Naive B cell (primary cell): ENCODE data around the gene PXK. TPM values are rescaled to one million over a fixed set of nuclear protein-coding genes. Genes with fewer than 3 reads are reported as not detected.
A peak's percentile ranks its signal among the peaks of the same experiment; 100 is the strongest.

Source experiments
- ATAC-seq, 2 donors: fragments of 150-1000 bp; cut with Tn5 transposase; 2 replicates each; pipeline ENCODE4 v1.10.0; 2021; ENCODE audit warnings: low read depth in 2 of 2, mild to moderate bottlenecking in 2 of 2, moderate library complexity in 2 of 2
- DNase-seq: peaks from one replicate; pipeline ENCODE4 v3.0.0; 2022
- H3K27ac Mint-ChIP-seq, 6 donors: one replicate each; pipeline ENCODE4 v1.8.0; 2020 to 2022; ENCODE audit warnings: mild to moderate bottlenecking in 6 of 6, mixed read lengths in 6 of 6, moderate library complexity in 5 of 6, inconsistent platforms in 2 of 6
- H3K27me3 Mint-ChIP-seq, 3 donors: one replicate each; pipeline ENCODE4 v1.8.0; 2021 to 2022; ENCODE audit warnings: mixed read lengths in 3 of 3, mild to moderate bottlenecking in 1 of 3
- H3K36me3 Mint-ChIP-seq, 2 donors: one replicate each; pipeline ENCODE4 v1.8.0; 2020 to 2022; ENCODE audit warnings: mixed read lengths in 2 of 2, inconsistent platforms in 1 of 2, mild to moderate bottlenecking in 1 of 2
- H3K4me1 Mint-ChIP-seq, 3 donors: one replicate each; pipeline ENCODE4 v1.8.0; 2020 to 2022; ENCODE audit warnings: mixed read lengths in 3 of 3, inconsistent platforms in 1 of 3, mild to moderate bottlenecking in 1 of 3, moderate library complexity in 1 of 3
- H3K4me3 Mint-ChIP-seq, 8 donors: one replicate each; pipeline ENCODE4 v1.8.0; 2020 to 2022; ENCODE audit warnings: mild to moderate bottlenecking in 8 of 8, mixed read lengths in 8 of 8, moderate library complexity in 8 of 8, inconsistent platforms in 2 of 8
- H3K9me3 Mint-ChIP-seq, 7 donors: one replicate each; pipeline ENCODE4 v1.8.0; 2020 to 2022; ENCODE audit warnings: mixed read lengths in 7 of 7, mild to moderate bottlenecking in 5 of 7, inconsistent platforms in 2 of 7, moderate library complexity in 1 of 7
- polyA plus RNA-seq, 6 donors: library from polyadenylated mRNA; unstranded; fragments of 300-500 nt; fragmentation: Illumina TruSeq; gene quantifications; one replicate each; pipeline ENCODE4 v1.2.3, GENCODE V29; 2021; ENCODE audit warnings: low read depth in 6 of 6

PXK gene
- polyA plus RNA-seq, 6 donors from 2014 or later: 88.9 to 156 (median 126) TPM

DNA sequence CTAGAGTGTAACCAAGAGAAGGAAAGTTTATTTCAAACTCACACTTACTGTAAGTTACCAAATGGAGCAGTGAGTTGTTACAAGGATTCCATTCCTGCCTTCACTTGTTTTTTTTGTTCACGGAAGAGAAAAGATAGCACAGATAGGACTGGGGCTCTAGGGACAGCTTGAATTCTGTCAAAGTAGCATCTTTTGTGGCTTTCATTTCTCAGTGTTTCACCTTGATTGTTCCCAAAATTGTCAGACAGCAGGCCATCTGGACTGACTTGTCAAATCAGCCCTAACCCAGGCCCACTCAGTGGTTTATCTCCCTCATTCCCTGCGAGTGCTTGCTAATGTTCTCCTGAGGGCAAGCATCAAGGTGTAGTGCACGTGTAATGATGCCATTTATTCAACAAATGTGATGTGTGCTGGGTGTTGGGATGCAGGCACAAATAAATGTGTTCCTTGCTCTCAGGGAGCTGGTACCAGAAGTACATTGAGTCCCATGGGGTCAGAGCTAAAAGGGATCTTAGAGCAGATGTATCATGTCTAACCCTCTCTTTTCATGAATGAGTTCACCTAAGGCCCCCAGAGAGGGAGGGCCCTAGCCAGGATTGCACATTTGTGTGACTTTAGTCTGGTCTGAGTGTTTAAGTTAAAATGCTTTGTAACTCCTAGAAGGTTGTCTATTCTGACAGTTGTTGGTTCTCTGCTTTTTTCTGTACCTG is 51.8 kb downstream of the PXK start:
- Mint-ChIP-seq H3K4me1 (peaks cover 34 to 68% (median 55%) of the 10 kb centered on the region in 3 donors), H3K36me3 (peaks cover 4 to 13% of the 10 kb centered on the region in 2 donors), H3K9me3 (no peaks in the 10 kb centered on the region), H3K4me3 (peak overlapping the region in 2 of 8 donors; percentile 15 to 27), H3K27me3 (no peaks in the 10 kb centered on the region), H3K27ac (peak overlapping the region; percentile 51 to 88 (median 81))
- DNase-seq (no peak), ATAC-seq (no peak)

DNA sequence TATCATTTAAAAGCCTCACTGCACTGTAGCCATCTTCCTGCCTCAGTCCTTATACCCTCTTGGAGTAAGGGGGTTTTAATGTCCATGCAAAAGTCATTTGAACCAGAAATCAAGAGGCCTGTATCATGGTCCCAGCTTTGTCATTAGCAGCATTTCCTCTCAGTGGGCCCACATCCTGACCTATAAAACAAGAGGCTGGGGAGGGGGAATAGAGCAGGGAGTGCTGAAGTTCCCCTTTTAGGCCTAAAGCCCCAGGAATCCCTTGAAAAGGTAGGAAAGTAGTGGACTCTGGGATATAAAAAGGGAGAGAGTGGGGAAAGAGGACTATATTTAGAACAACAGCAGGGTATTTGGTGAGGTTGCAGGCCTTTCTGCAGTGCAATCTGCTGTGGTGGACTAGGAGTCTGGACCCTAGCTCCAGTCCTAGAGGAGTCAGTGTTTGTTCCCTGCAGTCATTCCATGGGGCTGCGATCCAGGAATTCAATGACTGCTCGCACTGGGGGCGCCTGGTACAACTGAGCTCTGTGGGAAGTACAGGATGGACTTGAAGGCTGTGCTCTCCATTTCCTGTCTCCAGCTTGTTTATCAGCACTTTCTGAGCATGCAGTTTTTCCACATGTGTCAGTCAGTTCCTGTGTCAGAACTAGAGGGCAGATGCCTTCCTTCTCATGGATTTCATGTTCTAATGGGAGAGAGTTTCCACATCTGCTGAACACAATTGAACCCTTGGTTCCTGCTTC is 54.1 kb downstream of the PXK start:
- H3K4me3 Mint-ChIP-seq: peak overlapping the region in 1 of 8 donors; percentile 6
- DNase-seq: no peak
- ATAC-seq: no peak
- H3K4me1 Mint-ChIP-seq: peaks cover 36 to 55% (median 44%) of the 10 kb centered on the region in 3 donors
- H3K36me3 Mint-ChIP-seq: peaks cover 9 to 22% of the 10 kb centered on the region in 2 donors
- H3K9me3 Mint-ChIP-seq: no peaks in the 10 kb centered on the region
- peak overlapping the region in 5 of 6 donors; percentile 67 to 87 (median 84) for H3K27ac Mint-ChIP-seq
- no peaks in the 10 kb centered on the region for H3K27me3 Mint-ChIP-seq

DNA sequence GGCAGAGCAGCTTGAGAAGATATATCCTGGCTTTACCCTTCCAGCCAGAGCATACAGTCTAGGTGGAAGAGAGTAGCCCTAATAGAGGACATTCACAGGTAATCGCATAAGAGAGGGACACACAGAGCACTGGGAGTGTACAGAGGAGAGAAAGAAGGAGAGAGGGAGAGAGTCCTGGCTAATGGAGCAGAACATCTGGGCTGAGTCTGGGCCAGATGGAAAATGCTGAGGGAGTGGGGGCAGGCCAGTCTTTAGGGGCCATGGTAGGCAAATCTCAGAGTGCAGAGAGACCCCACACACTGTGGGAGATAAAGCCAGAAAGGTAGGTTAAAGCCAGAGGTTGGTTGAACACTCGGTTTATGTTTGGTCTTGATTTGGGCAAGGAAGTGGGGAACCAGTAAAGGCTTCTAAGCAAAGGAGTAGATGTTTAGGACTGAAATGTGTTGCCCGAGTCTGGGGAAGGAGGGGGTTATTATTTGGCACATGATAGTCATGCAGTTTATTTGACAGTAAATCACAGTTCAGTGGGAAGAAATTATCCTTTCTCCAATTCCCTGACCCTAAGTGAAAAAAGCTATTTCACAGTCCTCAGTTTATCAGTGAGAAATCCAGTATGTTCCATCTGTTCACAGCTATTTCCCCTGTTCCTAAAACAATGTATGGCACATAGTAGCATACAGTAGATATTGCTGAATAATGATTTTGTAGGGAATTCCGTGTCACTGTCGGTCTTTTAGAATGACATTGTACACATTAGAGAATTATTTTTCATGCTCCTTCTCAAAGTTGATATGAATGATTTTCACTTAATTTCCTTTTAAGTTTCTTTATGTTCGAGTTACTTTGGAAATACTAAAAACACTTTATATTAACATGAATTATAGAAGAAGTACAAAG is 55.2 kb downstream of the PXK start:
- H3K36me3 Mint-ChIP-seq: peaks cover 5 to 22% of the 10 kb centered on the region in 2 donors
- H3K4me3 Mint-ChIP-seq: no peak overlapping the region

DNA sequence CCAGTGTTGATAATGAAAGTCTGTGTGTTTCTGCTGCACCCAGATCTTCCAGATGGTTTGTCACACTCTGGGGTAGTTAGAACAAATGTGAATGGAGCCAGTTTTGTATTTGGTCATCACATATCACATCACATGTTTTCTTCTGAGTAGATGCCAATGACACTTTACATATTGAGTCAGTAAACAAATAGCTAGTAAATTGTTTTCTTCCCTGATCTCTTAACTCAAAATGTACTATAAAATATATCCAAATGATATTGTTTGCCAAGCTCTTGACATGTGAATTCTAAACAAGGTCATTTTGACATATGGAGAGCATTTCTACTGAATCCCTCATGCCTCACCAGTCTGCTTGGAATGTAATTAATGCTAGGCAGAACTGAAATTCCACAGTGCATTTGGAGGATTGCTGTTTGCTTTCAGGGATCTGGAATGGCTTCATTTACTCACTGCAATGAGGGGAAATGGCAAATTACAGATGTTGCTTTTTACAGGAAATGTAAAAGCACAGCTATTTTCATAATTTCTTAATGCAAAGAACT is 55.9 kb downstream of the PXK start:
- no peaks in the 10 kb centered on the region for H3K9me3 Mint-ChIP-seq
- peak overlapping the region in 1 of 8 donors; percentile 24 for H3K4me3 Mint-ChIP-seq
- no peak for ATAC-seq
- DNase-seq: no peak
- no peaks in the 10 kb centered on the region for H3K27me3 Mint-ChIP-seq
- peaks cover 37 to 52% (median 44%) of the 10 kb centered on the region in 3 donors for H3K4me1 Mint-ChIP-seq
- peaks cover 5 to 22% of the 10 kb centered on the region in 2 donors for H3K36me3 Mint-ChIP-seq
- H3K27ac Mint-ChIP-seq: peak overlapping the region in 5 of 6 donors; percentile 11 to 74 (median 65)

More for the DNA sequence above, 55.2 kb downstream of the PXK start:
- no peak for ATAC-seq
- Mint-ChIP-seq H3K4me1 (peaks cover 37 to 55% (median 44%) of the 10 kb centered on the region in 3 donors), H3K27ac (peak overlapping the region; percentile 55 to 87 (median 79)), H3K27me3 (no peaks in the 10 kb centered on the region), H3K9me3 (no peaks in the 10 kb centered on the region)
- DNase-seq: no peak

DNA sequence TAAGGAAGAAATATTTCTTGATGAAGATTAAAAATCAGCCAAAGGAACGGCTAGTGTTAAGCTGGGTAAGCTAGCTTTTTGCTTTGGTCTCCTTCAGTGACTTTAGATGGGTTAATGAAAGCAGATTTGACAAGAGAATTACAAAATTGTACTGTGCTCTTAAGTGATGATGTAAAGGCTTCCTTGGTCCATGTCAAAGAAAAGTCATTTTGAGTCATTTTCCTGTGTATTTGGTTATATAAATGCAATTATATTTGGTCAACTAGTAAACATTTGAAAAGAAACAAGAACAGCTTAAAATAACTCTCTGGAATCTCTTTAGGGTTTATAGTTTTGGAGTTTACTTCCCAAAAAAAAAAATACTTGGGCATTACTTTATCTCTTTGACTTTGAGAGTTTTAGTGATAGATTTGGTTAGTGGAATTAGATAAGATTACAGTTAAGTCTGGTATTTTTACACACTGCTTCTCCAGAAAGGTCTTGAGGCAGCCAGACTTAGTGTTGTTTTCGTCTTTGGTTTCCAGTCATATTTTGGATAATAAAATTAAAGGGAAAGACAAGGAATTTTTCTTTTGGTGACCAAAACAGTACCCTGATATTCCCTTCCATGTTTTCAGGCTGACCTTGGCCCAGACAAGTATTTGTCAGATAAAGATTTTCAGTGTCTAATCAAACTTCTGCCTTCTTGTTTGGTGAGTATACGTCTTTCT is 58.6 kb downstream of the PXK start:
- DNase-seq (no peak), ATAC-seq (no peak)
- H3K9me3 Mint-ChIP-seq: no peaks in the 10 kb centered on the region
- H3K4me3 Mint-ChIP-seq: no peak overlapping the region
- peak overlapping the region in 5 of 6 donors; percentile 3 to 67 (median 59) for H3K27ac Mint-ChIP-seq
- no peaks in the 10 kb centered on the region for H3K27me3 Mint-ChIP-seq
- peaks cover 26 to 27% (median 27%) of the 10 kb centered on the region in 3 donors for H3K4me1 Mint-ChIP-seq
- H3K36me3 Mint-ChIP-seq: peaks cover 10 to 14% of the 10 kb centered on the region in 2 donors

DNA sequence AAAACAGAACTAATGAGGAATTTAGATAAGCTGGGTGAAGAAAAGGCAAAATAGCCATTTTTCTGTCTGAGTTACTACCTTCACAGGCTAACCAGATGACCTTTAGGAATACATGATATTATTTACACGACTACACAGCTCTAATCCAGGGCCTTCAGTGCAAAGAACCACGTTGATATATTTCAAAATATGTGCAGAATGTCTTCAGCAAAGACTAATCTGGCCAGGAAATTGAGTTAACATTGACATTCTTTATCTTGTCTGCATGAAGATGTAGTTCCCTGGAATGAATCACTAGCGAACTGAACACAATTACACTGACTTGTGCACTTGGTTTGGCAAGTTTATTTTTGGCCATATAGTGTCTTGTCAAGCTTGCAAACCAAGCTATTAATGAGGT is 59.5 kb downstream of the PXK start:
- Mint-ChIP-seq H3K27ac (peak overlapping the region in 2 of 6 donors; percentile 32 to 44), H3K4me3 (no peak overlapping the region)

DNA sequence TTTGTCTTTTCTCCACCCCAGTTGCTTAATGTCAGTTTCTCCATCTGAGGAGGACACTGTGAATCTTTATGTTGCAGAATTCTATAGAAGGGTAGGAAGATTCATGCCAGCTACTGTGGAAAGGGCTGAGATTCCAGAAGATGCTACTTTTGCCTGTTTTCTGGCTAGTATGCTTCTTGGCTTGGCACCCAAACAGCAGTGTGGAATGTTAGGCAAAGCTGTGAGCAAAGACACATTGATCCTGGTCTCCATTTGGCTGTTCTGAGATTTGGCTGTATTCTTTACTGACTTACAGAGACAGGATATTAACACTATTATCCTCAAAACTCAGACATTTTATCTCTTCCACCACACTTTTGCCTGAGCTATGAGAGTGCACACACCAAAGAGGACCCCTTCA is 61.6 kb downstream of the PXK start:
- Mint-ChIP-seq H3K9me3 (no peaks in the 10 kb centered on the region), H3K4me3 (no peak overlapping the region), H3K4me1 (peaks cover 0 to 10% (median 0%) of the 10 kb centered on the region in 3 donors), H3K27me3 (no peaks in the 10 kb centered on the region), H3K36me3 (peaks cover 8 to 13% of the 10 kb centered on the region in 2 donors), H3K27ac (peak overlapping the region in 3 of 6 donors; percentile 51 to 59 (median 54))
- no peak for ATAC-seq
- DNase-seq: no peak

More for the DNA sequence above, 59.5 kb downstream of the PXK start:
- ATAC-seq (no peak), DNase-seq (no peak)
- Mint-ChIP-seq H3K27me3 (no peaks in the 10 kb centered on the region), H3K9me3 (no peaks in the 10 kb centered on the region), H3K4me1 (peaks cover 19 to 23% (median 19%) of the 10 kb centered on the region in 3 donors), H3K36me3 (peaks cover 13 to 14% of the 10 kb centered on the region in 2 donors)

DNA sequence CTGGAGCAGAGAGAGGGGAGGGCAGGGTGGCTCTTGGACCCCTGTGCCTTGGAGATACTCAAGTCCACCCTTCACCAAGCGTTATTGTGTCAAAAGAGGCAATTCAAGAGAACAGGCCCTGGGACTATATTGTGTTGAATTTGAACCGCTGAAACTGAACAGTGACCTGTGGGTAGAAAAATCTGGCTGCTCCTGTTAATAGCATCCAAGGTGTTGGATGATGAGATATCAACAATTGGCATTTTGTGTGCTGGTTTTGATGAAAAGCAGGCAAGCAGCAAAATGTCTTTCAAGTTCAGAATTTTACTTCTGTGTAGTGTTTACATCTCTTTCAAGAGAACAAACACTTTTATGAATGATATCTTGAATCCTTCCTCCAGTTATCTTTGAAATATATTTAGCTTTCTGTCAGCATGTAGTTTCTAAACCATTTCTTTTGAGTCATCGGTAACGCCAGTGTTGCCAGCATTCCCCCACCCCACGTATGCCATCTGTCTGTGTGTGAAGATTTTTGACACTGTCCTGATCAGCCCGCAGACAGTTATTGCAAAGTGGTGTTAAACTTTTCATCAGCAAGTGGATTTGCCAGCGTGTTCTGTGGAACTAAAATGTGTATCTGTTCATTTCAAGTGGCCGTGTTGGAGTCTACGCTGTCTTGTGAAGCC is 66.1 kb downstream of the PXK start:
- H3K27ac Mint-ChIP-seq: peak overlapping the region in 1 of 6 donors; percentile 87

DNA sequence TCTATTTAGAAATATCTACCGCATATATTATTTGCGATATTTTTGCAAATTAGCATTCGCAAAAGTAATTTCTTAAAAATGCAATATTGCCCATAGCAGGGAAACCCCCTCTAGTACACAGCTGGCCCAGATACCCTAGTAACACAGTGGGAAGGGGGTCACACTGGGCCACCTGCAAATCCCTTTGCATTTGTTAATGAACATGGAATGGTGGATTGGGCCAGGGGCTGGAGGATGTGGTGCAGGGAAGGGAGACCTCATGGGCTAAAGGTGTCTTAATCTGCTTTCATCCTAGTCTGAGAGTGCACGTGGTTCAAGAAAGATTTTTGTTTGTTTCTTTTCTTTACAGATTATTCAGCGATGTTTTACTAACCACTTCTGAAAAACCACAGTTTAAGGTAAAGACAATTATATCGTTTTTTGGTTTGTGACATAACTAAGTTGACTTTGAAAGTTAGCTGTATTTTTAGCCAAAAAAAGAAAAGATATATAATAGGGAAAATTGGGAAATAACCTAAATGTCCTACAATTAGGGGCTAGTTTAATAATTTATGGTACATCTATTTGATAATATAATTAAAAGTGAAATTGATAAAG is 70.9 kb downstream of the PXK start:
- no peak for ATAC-seq
- peaks cover 17 to 19% of the 10 kb centered on the region in 2 donors for H3K36me3 Mint-ChIP-seq

More for the DNA sequence above, 66.1 kb downstream of the PXK start:
- ATAC-seq (no peak), DNase-seq (no peak)
- Mint-ChIP-seq H3K9me3 (no peaks in the 10 kb centered on the region), H3K27me3 (no peaks in the 10 kb centered on the region), H3K36me3 (peaks cover 0 to 10% of the 10 kb centered on the region in 2 donors), H3K4me3 (no peak overlapping the region), H3K4me1 (peaks cover 0 to 42% (median 3%) of the 10 kb centered on the region in 3 donors)

DNA sequence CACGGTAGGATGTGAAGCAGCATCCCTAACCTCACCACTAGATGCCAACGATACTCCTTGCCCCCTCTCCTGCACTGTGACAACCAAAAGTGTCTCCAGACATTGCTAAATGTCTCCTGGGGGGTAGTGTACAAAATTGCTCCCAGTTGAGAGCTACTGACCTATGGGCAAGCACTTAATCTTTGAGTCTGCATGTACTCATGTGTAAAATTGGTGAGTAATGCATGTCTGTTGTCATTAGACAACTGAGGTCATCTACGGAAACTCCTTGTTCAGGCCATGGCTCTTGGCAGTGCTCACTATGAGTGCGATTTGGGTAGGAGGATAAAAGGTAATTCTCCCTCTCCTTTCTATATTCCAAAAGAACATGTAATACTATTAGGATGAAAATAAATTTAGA is 71.7 kb downstream of the PXK start:
- ATAC-seq (no peak), DNase-seq (no peak)
- Mint-ChIP-seq H3K9me3 (no peaks in the 10 kb centered on the region), H3K27ac (peak overlapping the region in 5 of 6 donors; percentile 52 to 72 (median 70)), H3K27me3 (no peaks in the 10 kb centered on the region), H3K36me3 (peaks cover 25 to 27% of the 10 kb centered on the region in 2 donors), H3K4me3 (no peak overlapping the region), H3K4me1 (peaks cover 10 to 74% (median 16%) of the 10 kb centered on the region in 3 donors)

More for the DNA sequence above, 70.9 kb downstream of the PXK start:
- H3K27ac Mint-ChIP-seq: peak overlapping the region in 5 of 6 donors; percentile 7 to 70 (median 51)
- H3K4me1 Mint-ChIP-seq: peaks cover 2 to 67% (median 8%) of the 10 kb centered on the region in 3 donors
- no peaks in the 10 kb centered on the region for H3K9me3 Mint-ChIP-seq
- no peak for DNase-seq
- no peaks in the 10 kb centered on the region for H3K27me3 Mint-ChIP-seq
- peak overlapping the region in 1 of 8 donors; percentile 87 for H3K4me3 Mint-ChIP-seq

DNA sequence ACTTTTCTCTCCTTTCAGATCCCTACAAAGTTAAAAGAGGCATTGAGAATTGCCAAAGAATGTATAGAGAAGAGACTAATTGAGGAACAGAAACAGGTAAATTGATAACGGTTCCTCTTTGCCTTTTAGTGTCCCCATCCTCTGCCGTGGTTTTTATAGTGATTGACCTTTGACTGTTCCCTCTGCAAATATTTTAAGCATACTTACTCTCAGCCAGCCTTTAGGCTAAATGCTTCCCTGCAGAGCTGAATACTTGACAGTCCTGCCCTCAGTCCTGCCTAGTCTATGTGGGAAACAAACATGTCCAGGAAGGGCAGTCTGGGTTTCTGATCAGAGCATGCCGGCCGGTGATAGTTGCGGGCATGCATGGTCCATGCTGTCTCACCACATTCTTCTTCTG is 76.2 kb downstream of the PXK start:
- ATAC-seq (peak; percentile 28 to 43), DNase-seq (no peak)
- Mint-ChIP-seq H3K27me3 (no peaks in the 10 kb centered on the region), H3K4me3 (no peak overlapping the region), H3K36me3 (peaks cover 35 to 40% of the 10 kb centered on the region in 2 donors), H3K27ac (peak overlapping the region in 5 of 6 donors; percentile 34 to 92 (median 89)), H3K9me3 (no peaks in the 10 kb centered on the region), H3K4me1 (peaks cover 26 to 62% (median 30%) of the 10 kb centered on the region in 3 donors)
